HEK293 (cell line): ENCODE results near the gene GIPC1.

Experiments used
- CTCF ChIA-PET: fragments of 350-600 bp; formaldehyde crosslinking; extraction: SDS; loops from one replicate; lab custom pipeline; 2021; ENCODE audit warnings: antibody characterized with exemption; lab: Yijun Ruan, JAX
- POLR2A ChIA-PET: fragments of 300-600 bp; formaldehyde crosslinking; extraction: SDS; loops from one replicate; lab custom pipeline; 2020; ENCODE audit warnings: antibody characterized with exemption, inconsistent platforms; lab: Yijun Ruan, JAX
- H3K27ac ChIP-seq: fragments of 200-500 bp; sonication (Bioruptor generic); 2 replicates; pipeline ENCODE4 v1.5.1; 2014; ENCODE audit warnings: low read depth, low read length, control low read depth, inconsistent platforms; ENCODE audit errors: extremely low read depth
- H3K36me3 ChIP-seq, 2 experiments: fragments of 200-500 bp in 1 of 2; sonication (Bioruptor generic) in 1 of 2; 1 replicate in 1 of 2; 2 replicates in 1 of 2; pipeline ENCODE4 v1.5.1; 2014 to 2017; ENCODE audit warnings: inconsistent platforms in 2 of 2, low read length in 2 of 2; ENCODE audit not compliant: control insufficient read depth in 2 of 2, insufficient read depth in 1 of 2
- H3K4me1 ChIP-seq: fragments of 200-500 bp; sonication (Bioruptor generic); 2 replicates; pipeline ENCODE4 v1.5.1; 2014; ENCODE audit warnings: mild to moderate bottlenecking, low read length, inconsistent platforms; ENCODE audit not compliant: control insufficient read depth, insufficient read depth
- H3K4me3 ChIP-seq: 2 replicates; pipeline ENCODE4 v1.5.1; 2011; ENCODE audit warnings: low read depth, mild to moderate bottlenecking, control low read depth, low read length, moderate library complexity
- H3K9me3 ChIP-seq: fragments of 200-500 bp; sonication (Bioruptor generic); 2 replicates; pipeline ENCODE4 v1.5.1; 2014; ENCODE audit warnings: low read depth, low read length, inconsistent platforms; ENCODE audit not compliant: control insufficient read depth, insufficient read depth
- EGR2 ChIP-seq: fragments of 450-650 bp; formaldehyde crosslinking; IDR thresholded peaks from 2 replicates; pipeline ENCODE4 v1.5.1; 2016; ENCODE audit warnings: low read depth, missing biosample characterization, missing genetic modification characterization
- GLI4 ChIP-seq: fragments of 450-650 bp; formaldehyde crosslinking; IDR thresholded peaks from 2 replicates; pipeline ENCODE4 v1.5.1; 2016; ENCODE audit warnings: missing biosample characterization, missing genetic modification characterization
- PRDM2 ChIP-seq: fragments of 450-650 bp; formaldehyde crosslinking; IDR thresholded peaks from 2 replicates; pipeline ENCODE4 v1.5.1; 2016; ENCODE audit warnings: missing biosample characterization, missing genetic modification characterization, borderline replicate concordance
- REST ChIP-seq: fragments of 450-650 bp; formaldehyde crosslinking; IDR thresholded peaks from 2 replicates; pipeline ENCODE4 v1.5.1; 2016; ENCODE audit warnings: missing biosample characterization, missing genetic modification characterization
- SCRT2 ChIP-seq: fragments of 450-650 bp; formaldehyde crosslinking; IDR thresholded peaks from 2 replicates; pipeline ENCODE4 v1.5.1; 2016; ENCODE audit warnings: missing biosample characterization, missing genetic modification characterization
- ZBTB20 ChIP-seq: fragments of 450-650 bp; formaldehyde crosslinking; IDR thresholded peaks from 2 replicates; pipeline ENCODE4 v1.5.1; 2016; ENCODE audit warnings: missing biosample characterization, missing genetic modification characterization
- ZBTB44 ChIP-seq: fragments of 450-650 bp; IDR thresholded peaks from 2 replicates; pipeline ENCODE4 v1.5.1; 2018; ENCODE audit warnings: missing biosample characterization, mild to moderate bottlenecking, missing genetic modification characterization
- ZFHX2 ChIP-seq: fragments of 450-650 bp; formaldehyde crosslinking; conservative IDR thresholded peaks from 2 replicates; pipeline ENCODE4 v1.5.1; 2016; ENCODE audit warnings: missing biosample characterization, missing genetic modification characterization
- ZFP41 ChIP-seq: fragments of 450-650 bp; formaldehyde crosslinking; IDR thresholded peaks from 2 replicates; pipeline ENCODE4 v1.5.1; 2016; ENCODE audit warnings: missing biosample characterization, missing genetic modification characterization, borderline replicate concordance
- ZIC2 ChIP-seq: fragments of 450-650 bp; formaldehyde crosslinking; IDR thresholded peaks from 2 replicates; pipeline ENCODE4 v1.5.1; 2016; ENCODE audit warnings: missing biosample characterization, missing genetic modification characterization
- ZNF140 ChIP-seq: fragments of 450-650 bp; formaldehyde crosslinking; IDR thresholded peaks from 2 replicates; pipeline ENCODE4 v1.5.1; 2016; ENCODE audit warnings: missing biosample characterization, missing genetic modification characterization
- ZNF211 ChIP-seq: fragments of 450-650 bp; formaldehyde crosslinking; IDR thresholded peaks from 2 replicates; pipeline ENCODE4 v1.5.1; 2016; ENCODE audit warnings: low read depth, missing biosample characterization, missing genetic modification characterization
- ZNF223 ChIP-seq: fragments of 450-650 bp; formaldehyde crosslinking; IDR thresholded peaks from 2 replicates; pipeline ENCODE4 v1.5.1; 2016; ENCODE audit warnings: missing biosample characterization, missing genetic modification characterization
- ZNF501 ChIP-seq: fragments of 450-650 bp; formaldehyde crosslinking; IDR thresholded peaks from 2 replicates; pipeline ENCODE4 v1.5.1; 2016; ENCODE audit warnings: missing biosample characterization, missing genetic modification characterization
- ZNF544 ChIP-seq: fragments of 450-650 bp; formaldehyde crosslinking; IDR thresholded peaks from 2 replicates; pipeline ENCODE4 v1.5.0; 2017; ENCODE audit warnings: missing biosample characterization, missing genetic modification characterization
- ZNF639 ChIP-seq: fragments of 450-650 bp; formaldehyde crosslinking; IDR thresholded peaks from 2 replicates; pipeline ENCODE4 v1.5.1; 2016; ENCODE audit warnings: missing biosample characterization, missing genetic modification characterization

GIPC1 gene

GRCh38 chr19:14443632-14444216 lies 52.2 kb downstream of the GIPC1 start (continued):
- TF ChIP-seq PRDM2: no peak

- Histone ChIP-seq H3K9me3 (no peaks in the 10 kb centered on the region), H3K4me1 (0 out of 2 replicates have a peak, but pooled peaks cover 2% of the 10 kb centered on the region), H3K36me3 (peaks cover 39 to 67% of the 10 kb centered on the region in 2 experiments), H3K4me3 (no peak overlapping the region), H3K27ac (no peak overlapping the region)
- POLR2A ChIA-PET: no interaction called here
- CTCF ChIA-PET: interaction anchor here (0.5 kb wide), 1 partner anchor 306 kb away, joined by 4 read pairs; no protein-coding TSS in a partner anchor
- TF ChIP-seq SCRT2 (tag by site-specific recombination) (peak; percentile 82), ZNF639 (tag by site-specific recombination) (no peak)
These were observed 52.9 kb downstream of the GIPC1 start for GRCh38 chr19:14442891-14443631.

- Histone ChIP-seq H3K36me3 (peaks cover 36 to 63% of the 10 kb centered on the region in 2 experiments), H3K4me1 (0 out of 2 replicates have a peak, but pooled peaks cover 2% of the 10 kb centered on the region), H3K9me3 (no peaks in the 10 kb centered on the region), H3K4me3 (no peak overlapping the region), H3K27ac (no peak overlapping the region)
- ChIA-PET POLR2A (interaction anchor here (0.6 kb wide), 1 partner anchor 9 kb away, joined by 3 read pairs; no protein-coding TSS in a partner anchor), CTCF (no interaction called here)
- TF ChIP-seq REST (tag by site-specific recombination) (no peak), GLI4 (tag by site-specific recombination) (no peak), EGR2 (tag by site-specific recombination) (peak; percentile 47), ZFP41 (no peak), ZIC2 (tag by site-specific recombination) (peak; percentile 20; the same call in 1 of the 2 replicates), ZNF223 (tag by site-specific recombination) (no peak), ZBTB44 (tag by site-specific recombination) (0 out of 2 replicates have a peak, but pooled peaks have one; percentile 34), ZNF544 (tag by site-specific recombination) (no peak), ZFHX2 (tag by site-specific recombination) (peak; percentile 50; the same call in 1 of the 2 replicates), ZNF211 (tag by site-specific recombination) (no peak), ZNF501 (tag by site-specific recombination) (no peak), ZNF140 (tag by site-specific recombination) (no peak), ZBTB20 (no peak)
These were observed 54.6 kb downstream of the GIPC1 start for GRCh38 chr19:14441041-14441938.
